Measurements from ENCODE around the gene COPS7A. TPM values are rescaled to one million over a fixed set of nuclear protein-coding genes. Genes with fewer than 3 reads are reported as not detected.
A peak's percentile ranks its signal among the peaks of the same experiment; 100 is the strongest.
"Not testable (repeated sequence)": the region's sequence is repeated elsewhere in the genome, so short reads cannot be mapped to it uniquely, and the experiment has no call there.

Gene COPS7A
- total RNA-seq, 3 donors from 2014 or later = 32.8 to 47.2 (median 39.2) TPM

DNA sequence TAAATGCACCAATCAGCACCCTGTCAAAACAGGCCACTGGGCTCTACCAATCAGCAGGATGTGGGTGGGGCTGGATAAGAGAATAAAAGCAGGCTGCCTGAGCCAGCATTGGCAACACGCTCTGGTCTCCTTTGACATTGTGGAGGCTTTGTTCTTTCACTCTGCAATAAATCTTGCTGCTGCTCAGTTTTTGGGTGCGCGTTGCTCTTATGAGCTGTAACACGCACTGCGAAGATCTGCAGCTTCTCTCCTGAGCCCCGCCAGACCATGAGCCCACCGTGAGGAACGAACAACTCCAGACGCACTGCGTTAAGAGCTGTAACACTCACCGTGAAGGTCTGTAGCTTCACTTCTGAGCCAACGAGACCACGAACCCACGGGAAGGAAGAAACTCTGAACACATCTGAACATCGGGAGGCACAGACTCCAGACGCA lies 14.9 kb upstream of the COPS7A start:
- DNase-seq = no peak
- Histone ChIP-seq H3K4me3 (no peak overlapping the region), H3K9me3 (no peaks in the 10 kb centered on the region), H3K36me3 (ENCODE audit: low read depth) (no peaks in the 10 kb centered on the region), H3K4me1 (ENCODE audit: low read depth) (no peaks in the 10 kb centered on the region)
- intact Hi-C loops (cut with DNase I, micrococcal nuclease) = no loop called here
- ATAC-seq = no peak
- TF ChIP-seq, protein P1, sequence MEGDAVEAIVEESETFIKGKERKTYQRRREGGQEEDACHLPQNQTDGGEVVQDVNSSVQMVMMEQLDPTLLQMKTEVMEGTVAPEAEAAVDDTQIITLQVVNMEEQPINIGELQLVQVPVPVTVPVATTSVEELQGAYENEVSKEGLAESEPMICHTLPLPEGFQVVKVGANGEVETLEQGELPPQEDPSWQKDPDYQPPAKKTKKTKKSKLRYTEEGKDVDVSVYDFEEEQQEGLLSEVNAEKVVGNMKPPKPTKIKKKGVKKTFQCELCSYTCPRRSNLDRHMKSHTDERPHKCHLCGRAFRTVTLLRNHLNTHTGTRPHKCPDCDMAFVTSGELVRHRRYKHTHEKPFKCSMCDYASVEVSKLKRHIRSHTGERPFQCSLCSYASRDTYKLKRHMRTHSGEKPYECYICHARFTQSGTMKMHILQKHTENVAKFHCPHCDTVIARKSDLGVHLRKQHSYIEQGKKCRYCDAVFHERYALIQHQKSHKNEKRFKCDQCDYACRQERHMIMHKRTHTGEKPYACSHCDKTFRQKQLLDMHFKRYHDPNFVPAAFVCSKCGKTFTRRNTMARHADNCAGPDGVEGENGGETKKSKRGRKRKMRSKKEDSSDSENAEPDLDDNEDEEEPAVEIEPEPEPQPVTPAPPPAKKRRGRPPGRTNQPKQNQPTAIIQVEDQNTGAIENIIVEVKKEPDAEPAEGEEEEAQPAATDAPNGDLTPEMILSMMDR (IDR thresholded peaks at IDR 0.05) = no peak

DNA sequence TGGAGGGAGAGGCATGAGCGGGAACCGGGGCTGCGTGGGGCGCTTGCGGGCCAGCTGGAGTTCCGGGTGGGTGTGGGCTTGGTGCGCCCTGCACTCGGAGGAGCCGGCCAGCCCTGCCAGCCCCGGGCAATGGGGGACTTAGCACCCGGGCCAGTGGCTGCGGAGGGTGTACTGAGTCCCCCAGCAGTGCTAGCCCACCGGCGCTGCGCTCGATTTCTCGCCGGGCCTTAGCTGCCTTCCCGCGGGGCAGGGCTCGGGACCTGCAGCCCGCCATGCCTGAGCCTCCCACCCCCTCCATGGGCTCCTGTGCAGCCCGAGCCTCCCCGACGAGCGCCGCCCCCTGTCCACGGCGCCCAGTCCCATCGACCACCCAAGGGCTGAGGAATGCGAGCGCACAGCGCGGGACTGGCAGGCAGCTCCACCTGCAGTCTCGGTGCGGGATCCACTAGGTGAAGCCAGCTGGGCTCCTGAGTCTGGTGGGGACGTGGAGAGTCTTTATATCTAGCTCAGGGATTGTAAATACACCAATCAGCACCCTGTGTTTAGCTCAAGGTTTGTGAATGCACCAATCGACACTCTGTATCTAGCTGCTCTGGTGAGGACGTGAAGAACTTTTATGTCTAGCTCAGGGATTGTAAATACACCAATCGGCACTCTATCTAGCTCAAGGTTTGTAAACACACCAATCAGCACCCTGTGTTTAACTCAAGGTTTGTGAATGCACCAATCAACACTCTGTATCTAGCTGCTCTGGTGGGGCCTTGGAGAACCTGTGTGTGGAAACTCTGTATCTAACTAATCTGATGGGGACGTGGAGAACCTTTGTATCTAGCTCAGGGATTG lies 7.6 kb upstream of the COPS7A start:
- H3K36me3 ChIP-seq (ENCODE audit: low read depth); H3K4me1 ChIP-seq (ENCODE audit: low read depth); H3K9me3 ChIP-seq; H3K4me3 ChIP-seq; intact Hi-C loops (cut with DNase I, micrococcal nuclease); DNase-seq; ATAC-seq: not testable (repeated sequence)

DNA sequence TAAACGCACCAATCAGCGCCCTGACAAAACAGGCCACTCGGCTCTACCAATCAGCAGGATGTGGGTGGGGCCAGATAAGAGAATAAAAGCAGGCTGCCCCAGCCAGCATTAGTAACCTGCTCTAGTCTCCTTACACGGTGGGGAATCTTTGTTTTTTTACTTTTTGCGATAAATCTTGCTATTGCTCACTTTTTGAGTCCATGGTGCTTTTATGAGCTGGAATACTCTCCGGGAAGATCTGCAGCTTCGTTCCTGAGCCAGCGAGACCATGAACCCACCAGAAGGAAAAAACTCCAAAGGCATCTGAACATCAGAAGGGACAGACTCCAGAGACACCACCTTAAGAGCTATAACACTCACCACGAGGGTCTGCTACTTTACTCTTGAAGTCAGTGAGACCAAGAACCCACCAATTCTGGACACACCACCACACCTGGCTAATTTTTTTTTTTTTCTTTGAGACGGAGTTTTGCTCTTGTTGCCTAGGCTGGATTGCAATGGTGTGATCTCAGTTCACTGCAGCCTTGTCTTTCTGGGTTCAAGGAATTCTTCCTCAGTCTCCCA lies 6.9 kb upstream of the COPS7A start:
- H3K4me1 ChIP-seq (ENCODE audit: low read depth) = no peaks in the 10 kb centered on the region
- H3K9me3 ChIP-seq = no peaks in the 10 kb centered on the region
- TF ChIP-seq, protein P1 (IDR thresholded peaks at IDR 0.05) = no peak
- DNase-seq = no peak
- H3K36me3 ChIP-seq (ENCODE audit: low read depth) = no peaks in the 10 kb centered on the region
- no peak for ATAC-seq
- intact Hi-C loops (cut with DNase I, micrococcal nuclease) = no loop called here
- H3K4me3 ChIP-seq = no peak overlapping the region

DNA sequence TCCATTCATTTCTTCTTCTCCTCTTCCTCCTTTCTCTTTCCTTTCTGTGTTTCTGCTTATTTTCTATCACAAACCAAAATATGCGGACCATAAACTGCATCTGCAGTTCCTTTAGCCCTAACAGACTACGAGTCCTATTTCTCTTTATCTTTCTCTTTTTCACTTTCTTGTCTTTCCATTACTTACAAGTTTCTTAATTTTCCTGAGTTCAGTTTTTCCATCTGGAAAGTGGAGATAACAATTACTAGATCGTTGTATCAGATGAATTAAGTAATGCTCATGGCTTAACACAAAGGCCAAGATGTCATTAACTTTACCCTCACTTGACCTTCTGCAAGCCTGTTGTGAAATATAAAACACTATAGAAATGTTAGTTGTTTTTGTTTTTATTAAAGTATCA lies 983 bp upstream of the COPS7A start:
- no peak for ATAC-seq
- no peak for DNase-seq
- intact Hi-C loops (cut with DNase I, micrococcal nuclease) = no loop called here

DNA sequence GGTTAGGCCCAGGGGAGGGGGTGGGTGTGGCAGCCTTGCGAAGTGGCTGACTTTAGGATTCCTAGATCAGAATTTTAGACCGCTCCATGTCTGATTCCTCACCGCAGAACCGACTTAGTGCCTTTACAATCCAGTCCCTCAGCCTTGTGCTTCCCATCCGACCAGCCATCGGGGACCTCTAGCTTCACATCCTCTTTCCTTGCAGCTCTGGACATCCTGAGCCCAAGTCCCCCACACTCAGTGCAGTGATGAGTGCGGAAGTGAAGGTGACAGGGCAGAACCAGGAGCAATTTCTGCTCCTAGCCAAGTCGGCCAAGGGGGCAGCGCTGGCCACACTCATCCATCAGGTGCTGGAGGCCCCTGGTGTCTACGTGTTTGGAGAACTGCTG lies 557 bp downstream of the COPS7A start:
- H3K36me3 ChIP-seq (ENCODE audit: low read depth) = no peaks in the 10 kb centered on the region
- H3K4me1 ChIP-seq (ENCODE audit: low read depth) = no peaks in the 10 kb centered on the region
- H3K4me3 ChIP-seq = peak overlapping the region; percentile 23
- intact Hi-C loops (cut with DNase I, micrococcal nuclease) = no loop called here
- TF ChIP-seq, protein P1 (IDR thresholded peaks at IDR 0.05) = no peak
- DNase-seq (peak; percentile 35 to 56 (median 50)), ATAC-seq (peak; percentile 21)
- H3K9me3 ChIP-seq = no peaks in the 10 kb centered on the region

More for the DNA sequence above, 983 bp upstream of the COPS7A start:
- Histone ChIP-seq H3K4me3 (no peak overlapping the region), H3K4me1 (ENCODE audit: low read depth) (no peaks in the 10 kb centered on the region), H3K9me3 (no peaks in the 10 kb centered on the region), H3K36me3 (ENCODE audit: low read depth) (no peaks in the 10 kb centered on the region)
- TF ChIP-seq, protein P1 (IDR thresholded peaks at IDR 0.05) = no peak

DNA sequence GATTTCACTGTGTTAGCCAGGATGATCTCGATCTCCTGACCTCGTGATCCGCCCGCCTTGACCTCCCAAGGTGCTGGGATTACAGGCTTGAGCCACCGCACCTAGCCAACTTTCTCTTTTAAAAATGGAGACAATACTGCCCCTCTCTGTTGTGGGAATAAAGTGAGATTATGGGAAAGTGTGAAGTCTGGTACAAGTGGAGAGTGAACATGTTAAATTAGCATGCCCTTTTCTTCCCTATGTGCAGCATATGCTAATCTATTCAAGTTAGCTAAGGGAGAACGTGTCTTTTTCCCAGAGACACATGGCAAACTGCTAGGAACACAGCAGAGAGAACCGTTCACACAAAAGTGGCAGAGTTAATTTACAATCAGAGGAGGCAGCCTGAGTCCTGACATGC lies 1.5 kb downstream of the COPS7A start:
- DNase-seq (no peak), ATAC-seq (no peak)
- intact Hi-C loops (cut with DNase I, micrococcal nuclease) = no loop called here
- Histone ChIP-seq H3K4me3 (no peak overlapping the region), H3K36me3 (ENCODE audit: low read depth) (no peaks in the 10 kb centered on the region), H3K9me3 (no peaks in the 10 kb centered on the region), H3K4me1 (ENCODE audit: low read depth) (no peaks in the 10 kb centered on the region)
- TF ChIP-seq, protein P1 (IDR thresholded peaks at IDR 0.05) = no peak
